Transverse colon (tissue), 4 donors: ENCODE data around the gene ZNF33A.

Experiments used
- CTCF ChIP-seq, 5 experiments: fragments of 200-600 bp in 3 of 5; fragments of 450-650 bp in 2 of 5; sonication (generic) in 3 of 5; IDR thresholded peaks; 1 replicate in 2 of 5; 2 replicates in 3 of 5; pipeline ENCODE4 v1.5.1; 2016 to 2017; ENCODE audit warnings: antibody characterized with exemption in 5 of 5, inconsistent platforms in 3 of 5, mild to moderate bottlenecking in 2 of 5, moderate library complexity in 1 of 5
- POLR2AphosphoS5 ChIP-seq, 3 donors: sonication (generic); formaldehyde crosslinking; IDR thresholded peaks; one replicate each; pipeline ENCODE4 v1.6.1; 2016; ENCODE audit warnings: antibody characterized with exemption in 3 of 3

DNA sequence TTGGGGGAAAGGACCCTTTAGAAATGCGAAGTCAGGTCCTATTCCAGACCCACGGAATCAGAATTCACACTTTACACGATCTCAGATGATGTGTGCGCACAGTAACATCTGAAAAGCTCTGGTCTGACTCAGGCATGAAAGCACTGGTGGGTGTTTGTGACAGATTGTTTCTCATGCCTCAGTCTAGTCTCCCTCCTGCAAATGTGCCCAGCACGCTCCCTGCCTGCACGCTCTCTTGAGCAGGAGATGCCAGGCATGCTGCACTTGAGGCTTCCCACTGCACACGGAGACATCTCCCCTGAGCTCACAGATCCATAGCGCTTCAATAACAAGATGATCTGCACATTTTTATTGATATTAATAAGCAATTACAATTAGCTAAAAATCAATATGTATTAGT lies 60.0 kb downstream of the ZNF33A start:
- TF ChIP-seq CTCF (IDR thresholded peaks at IDR 0.05) (no peak), POLR2AphosphoS5 (IDR thresholded peaks at IDR 0.05) (no peak)
